AG09319 (cell line): Measurements from ENCODE around the gene C16orf89.

ENCODE experiments used
- DNase-seq: peaks from one replicate; pipeline ENCODE4 v3.0.0-alpha.2; 2010; ENCODE audit warnings: low read depth; ENCODE audit errors: extremely low read depth
- TF ChIP-seq, protein P1 (sequence below): IDR thresholded peaks from 2 replicates; pipeline ENCODE4 v1.5.1; 2011; ENCODE audit warnings: low read depth, mild to moderate bottlenecking, inconsistent platforms, low read length, moderate library complexity

Gene C16orf89

DNA sequence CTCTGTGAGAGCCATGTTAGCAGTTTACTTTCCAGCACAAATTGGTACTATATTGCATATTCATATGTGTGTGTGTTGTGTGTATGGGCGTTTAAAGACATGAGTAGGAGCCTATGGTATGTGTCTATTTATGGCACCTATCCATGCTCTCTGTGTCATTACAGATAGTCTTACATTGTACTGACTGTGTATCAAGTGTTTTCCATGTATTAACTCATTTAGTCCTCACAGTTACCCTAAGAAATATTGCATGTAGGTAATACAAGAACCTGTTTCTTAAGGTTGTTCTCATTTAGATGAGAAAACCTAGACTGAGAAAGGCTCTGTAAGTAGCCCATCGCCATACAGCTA is 7.5 kb upstream of the C16orf89 start:
- DNase-seq, result no peak
- TF ChIP-seq, protein P1, sequence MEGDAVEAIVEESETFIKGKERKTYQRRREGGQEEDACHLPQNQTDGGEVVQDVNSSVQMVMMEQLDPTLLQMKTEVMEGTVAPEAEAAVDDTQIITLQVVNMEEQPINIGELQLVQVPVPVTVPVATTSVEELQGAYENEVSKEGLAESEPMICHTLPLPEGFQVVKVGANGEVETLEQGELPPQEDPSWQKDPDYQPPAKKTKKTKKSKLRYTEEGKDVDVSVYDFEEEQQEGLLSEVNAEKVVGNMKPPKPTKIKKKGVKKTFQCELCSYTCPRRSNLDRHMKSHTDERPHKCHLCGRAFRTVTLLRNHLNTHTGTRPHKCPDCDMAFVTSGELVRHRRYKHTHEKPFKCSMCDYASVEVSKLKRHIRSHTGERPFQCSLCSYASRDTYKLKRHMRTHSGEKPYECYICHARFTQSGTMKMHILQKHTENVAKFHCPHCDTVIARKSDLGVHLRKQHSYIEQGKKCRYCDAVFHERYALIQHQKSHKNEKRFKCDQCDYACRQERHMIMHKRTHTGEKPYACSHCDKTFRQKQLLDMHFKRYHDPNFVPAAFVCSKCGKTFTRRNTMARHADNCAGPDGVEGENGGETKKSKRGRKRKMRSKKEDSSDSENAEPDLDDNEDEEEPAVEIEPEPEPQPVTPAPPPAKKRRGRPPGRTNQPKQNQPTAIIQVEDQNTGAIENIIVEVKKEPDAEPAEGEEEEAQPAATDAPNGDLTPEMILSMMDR, result no peak

DNA sequence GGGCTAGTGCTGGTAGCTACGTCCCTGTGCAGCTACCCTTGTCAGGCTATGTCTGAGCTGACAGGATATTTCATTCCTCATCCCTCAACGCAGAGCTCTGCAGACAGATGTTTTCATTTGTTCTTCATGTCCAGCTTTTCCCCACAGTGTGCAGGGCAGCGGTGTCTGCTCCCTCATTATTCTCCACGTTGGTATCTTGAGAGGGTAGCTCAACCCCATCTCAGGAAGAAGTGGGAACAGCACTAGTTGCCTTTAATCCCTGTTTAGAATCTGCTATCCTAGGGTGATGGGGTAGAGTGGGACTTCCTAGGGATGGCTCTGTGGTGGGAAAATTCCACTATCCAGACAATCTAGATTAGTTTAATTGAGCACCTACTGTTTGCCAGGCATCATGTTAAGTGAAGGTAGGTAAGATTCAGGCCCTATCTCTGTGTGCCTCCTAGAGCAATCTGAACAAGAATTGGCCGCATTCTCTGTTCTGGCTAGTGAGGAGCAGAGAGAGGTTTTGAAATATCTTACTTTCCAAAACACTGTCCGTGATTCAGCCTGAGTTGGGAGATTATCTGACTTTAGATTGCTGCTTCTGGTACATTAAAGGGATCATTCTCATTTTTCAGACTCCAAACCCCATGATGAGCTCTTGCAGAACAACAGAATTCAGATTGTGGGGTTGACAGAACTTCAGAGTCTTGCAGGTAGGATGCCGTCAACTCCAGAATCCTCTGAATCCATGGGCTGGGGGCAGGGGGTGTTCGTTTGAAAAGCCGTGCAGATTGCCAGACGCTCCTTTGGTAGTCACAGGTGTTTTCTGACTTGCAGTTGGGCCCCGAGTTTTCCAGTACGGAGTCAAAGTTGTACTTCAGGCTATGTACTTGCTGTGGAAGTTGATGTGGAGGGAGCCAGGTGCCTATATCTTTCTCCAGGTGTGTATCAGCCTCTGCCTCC is 6.8 kb upstream of the C16orf89 start:
- TF ChIP-seq, protein P1, result no peak
- no peak for DNase-seq

DNA sequence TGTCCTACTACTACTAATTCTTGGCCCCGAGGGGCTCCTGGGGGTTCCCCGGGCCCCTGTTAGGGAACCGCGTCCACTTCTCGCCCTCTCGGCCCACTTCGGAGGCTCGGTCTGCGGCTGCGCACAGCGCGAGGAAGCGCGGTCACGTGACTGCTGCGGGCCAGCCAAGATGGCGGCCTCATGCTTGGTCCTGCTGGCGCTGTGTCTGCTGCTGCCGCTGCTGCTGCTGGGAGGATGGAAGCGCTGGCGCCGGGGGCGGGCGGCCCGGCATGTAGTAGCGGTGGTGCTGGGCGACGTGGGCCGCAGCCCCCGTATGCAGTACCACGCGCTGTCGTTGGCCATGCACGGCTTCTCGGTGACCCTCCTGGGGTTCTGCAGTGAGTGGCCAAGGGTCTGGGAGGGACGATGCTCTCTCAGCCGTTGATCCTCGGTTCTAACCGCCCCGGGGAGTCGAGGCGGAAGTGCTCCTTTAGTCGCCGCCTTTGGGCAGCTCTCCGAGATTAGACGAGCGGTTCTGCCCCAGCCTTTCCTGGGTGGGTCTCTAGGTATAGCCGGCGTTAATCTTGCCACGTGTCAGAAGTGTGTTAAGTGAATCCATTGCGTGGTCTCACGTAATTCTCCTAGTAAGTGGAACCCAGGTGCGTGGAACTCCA is 6.1 kb upstream of the C16orf89 start, which contains the start of gene ALG1:
Gene ALG1 (plus strand): TSS at position 163 of the 653 bp plus-strand sequence. CDS start 7 bp downstream, at position 170.
- TF ChIP-seq, protein P1, result no peak
- peak; percentile 61 for DNase-seq

DNA sequence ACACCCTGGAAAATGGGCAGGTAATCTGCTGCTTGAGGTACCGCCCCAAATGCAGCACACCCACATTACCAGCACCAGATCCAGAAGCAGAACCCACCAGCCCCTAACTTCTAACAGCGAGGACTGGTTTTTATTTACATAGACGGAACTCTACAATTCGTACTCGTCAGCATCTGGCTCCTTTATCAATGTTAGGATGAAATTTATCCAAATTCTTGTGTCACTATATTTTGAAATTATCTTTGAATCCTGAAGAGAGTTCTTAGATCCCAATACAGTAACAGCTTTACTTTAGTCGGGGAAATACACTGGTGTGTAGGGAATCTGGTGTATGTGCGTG is 5.6 kb upstream of the C16orf89 start:
- TF ChIP-seq, protein P1, result no peak
- DNase-seq, result no peak

DNA sequence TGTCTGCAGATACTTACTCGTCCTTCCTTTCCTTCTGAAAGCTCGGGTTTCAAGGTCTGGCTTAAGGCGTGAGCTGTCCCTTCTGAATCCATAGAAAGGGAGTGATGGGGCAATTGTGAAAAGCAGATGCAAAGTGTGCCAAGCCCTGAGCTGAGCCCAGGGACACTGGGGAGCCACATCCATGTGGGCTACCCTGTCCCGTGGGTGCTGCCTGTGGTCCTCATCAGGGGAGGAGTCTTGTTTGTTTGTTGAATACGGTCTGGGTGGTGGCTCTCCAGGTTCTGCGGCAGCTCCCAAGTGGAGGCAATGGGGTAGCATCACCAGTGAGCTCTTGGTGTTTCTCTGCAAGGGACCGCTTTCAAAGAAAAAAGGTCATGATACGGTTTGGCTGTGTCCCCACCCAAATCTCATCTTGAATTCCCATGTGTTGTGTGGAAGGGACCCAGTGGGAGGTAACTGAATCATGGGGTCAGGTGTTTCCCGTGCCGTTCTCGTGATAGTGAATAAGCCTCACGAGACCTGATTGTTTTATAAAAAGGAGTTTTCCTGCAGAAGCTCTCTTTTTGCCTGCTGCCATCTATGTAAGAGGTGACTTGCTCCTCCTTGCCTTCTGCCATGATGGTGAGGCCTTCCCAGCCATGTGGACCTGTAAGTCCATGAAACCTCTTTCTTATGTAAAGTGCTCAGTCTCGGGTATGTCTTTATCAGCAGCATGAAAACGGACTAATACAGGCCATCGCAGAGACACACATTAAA is 4.9 kb upstream of the C16orf89 start:
- TF ChIP-seq, protein P1, result no peak
- no peak for DNase-seq

DNA sequence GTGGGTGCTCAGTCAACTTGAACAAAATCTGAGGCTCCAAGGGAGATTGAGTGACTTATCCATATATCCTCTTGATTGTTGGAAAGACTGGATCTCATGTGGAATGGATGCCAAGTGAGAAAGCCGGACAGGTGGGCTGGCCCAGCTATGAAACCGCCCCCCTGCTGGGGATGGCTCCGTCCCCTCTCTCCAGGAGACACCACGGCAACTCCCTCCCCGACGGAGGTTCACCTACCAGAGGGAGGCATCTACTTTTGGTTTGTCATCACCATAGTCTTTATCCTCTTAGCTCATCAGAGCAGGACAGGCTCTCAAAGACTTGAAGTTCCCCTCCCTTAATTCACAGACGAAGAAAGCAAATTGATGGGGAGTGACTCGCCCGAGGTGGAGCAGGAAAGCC is 4.1 kb upstream of the C16orf89 start:
- DNase-seq, result no peak
- TF ChIP-seq, protein P1, result no peak

DNA sequence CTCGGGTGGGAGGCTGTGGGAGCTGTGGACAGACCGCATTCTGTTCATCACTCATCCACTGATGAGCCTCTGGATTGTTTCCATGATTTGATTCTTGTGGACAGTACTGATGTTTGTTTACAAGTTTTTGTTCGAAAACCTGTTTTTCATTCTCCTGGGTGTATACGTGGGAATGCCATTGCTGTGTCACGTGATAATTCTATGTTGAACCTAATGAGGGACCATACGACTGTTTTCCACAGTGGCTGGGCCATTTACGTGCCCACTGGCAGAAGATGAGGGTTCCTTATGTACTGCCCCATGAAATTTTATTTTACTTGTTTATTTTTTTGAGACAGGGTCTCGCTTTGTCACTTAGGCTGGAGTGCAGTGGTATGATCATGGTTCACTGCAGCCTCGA is 3.3 kb upstream of the C16orf89 start:
- TF ChIP-seq, protein P1, result no peak
- DNase-seq, result no peak
